HUES64 (cell line): ENCODE measurements around the gene DDX39B.
"Not testable (repeated sequence)": the region's sequence is repeated elsewhere in the genome, so short reads cannot be mapped to it uniquely, and the experiment has no call there.

Source experiments
- H3K27ac ChIP-seq: 2 replicates; pipeline ENCODE4 v1.7.0; 2013; ENCODE audit warnings: low read depth, low read length, inconsistent platforms
- H3K27me3 ChIP-seq: 2 replicates; pipeline ENCODE4 v1.6.1; 2013; ENCODE audit warnings: mild to moderate bottlenecking, low read length; ENCODE audit not compliant: insufficient read depth
- H3K36me3 ChIP-seq: 2 replicates; pipeline ENCODE4 v1.6.1; 2013; ENCODE audit warnings: mild to moderate bottlenecking, low read length; ENCODE audit not compliant: insufficient read depth
- H3K4me1 ChIP-seq: 2 replicates; pipeline ENCODE4 v1.6.1; 2013; ENCODE audit warnings: mild to moderate bottlenecking, low read length, moderate library complexity; ENCODE audit not compliant: insufficient read depth
- H3K4me3 ChIP-seq: 2 replicates; pipeline ENCODE4 v1.5.1; 2013; ENCODE audit warnings: mild to moderate bottlenecking, low read length, moderate library complexity
- H3K9ac ChIP-seq: 2 replicates; pipeline ENCODE4 v1.6.1; 2013; ENCODE audit warnings: mild to moderate bottlenecking, low read depth, low read length
- H3K9me3 ChIP-seq: 2 replicates; pipeline ENCODE4 v1.6.1; 2013; ENCODE audit warnings: low read depth, low read length; ENCODE audit not compliant: insufficient read depth
- WGBS: fragments of 150-250, 120-280 bp; methylation state at CpG from one replicate; pipeline ENCODE4 v1.1.7; 2013; ENCODE audit warnings: missing lambda C conversion rate; 5-methylcytosine and 5-hydroxymethylcytosine counted together

DDX39B gene

GRCh38 chr6:31493550-31493874 lies 48.3 kb downstream of the DDX39B start:
- Histone ChIP-seq H3K4me3 (peak overlapping the region; percentile 68), H3K27me3 (peaks cover 46% of the 10 kb centered on the region)
- not testable (repeated sequence) for H3K4me1 ChIP-seq, H3K36me3 ChIP-seq, H3K27ac ChIP-seq, H3K9me3 ChIP-seq, H3K9ac ChIP-seq
- 4% methylated on average over 2 of the region's 2 CpGs for WGBS

GRCh38 chr6:31490115-31490873 lies 51.5 kb downstream of the DDX39B start:
- Histone ChIP-seq H3K4me1 (0 out of 2 replicates have a peak, but pooled peaks cover 1% of the 10 kb centered on the region), H3K36me3 (no peaks in the 10 kb centered on the region), H3K27ac (no peak overlapping the region), H3K9ac (no peak overlapping the region), H3K27me3 (peaks cover 17% of the 10 kb centered on the region), H3K4me3 (no peak overlapping the region), H3K9me3 (no peaks in the 10 kb centered on the region)
- 83% methylated on average over 16 of the region's 16 CpGs for WGBS

- WGBS = 83% methylated on average over 4 of the region's 4 CpGs
- Histone ChIP-seq H3K4me1 (no peaks in the 10 kb centered on the region), H3K36me3 (no peaks in the 10 kb centered on the region), H3K27ac (no peak overlapping the region), H3K9ac (no peak overlapping the region), H3K27me3 (peaks cover 5% of the 10 kb centered on the region; the same call in 1 of the 2 replicates), H3K9me3 (no peaks in the 10 kb centered on the region), H3K4me3 (no peak overlapping the region)
Measured at GRCh38 chr6:31489086-31489485, 52.7 kb downstream of the DDX39B start.

GRCh38 chr6:31487674-31488073 lies 54.1 kb downstream of the DDX39B start:
- not testable (repeated sequence) for H3K4me1 ChIP-seq, H3K9me3 ChIP-seq, H3K36me3 ChIP-seq, H3K27me3 ChIP-seq, H3K27ac ChIP-seq, H3K4me3 ChIP-seq, H3K9ac ChIP-seq
- WGBS = 91% methylated on average over 6 of the region's 6 CpGs

GRCh38 chr6:31486065-31486837 lies 55.6 kb downstream of the DDX39B start:
- no CpG with 5 or more reads among the region's 9 CpGs for WGBS
- H3K9me3 ChIP-seq = not testable (repeated sequence)

GRCh38 chr6:31485055-31485454 lies 56.7 kb downstream of the DDX39B start:
- H3K27me3 ChIP-seq = no peaks in the 10 kb centered on the region
- H3K4me1 ChIP-seq = no peaks in the 10 kb centered on the region
- no peak overlapping the region for H3K27ac ChIP-seq
- whole genome bisulfite sequencing = 100% methylated on average over 1 of the region's 1 CpG
- no peaks in the 10 kb centered on the region for H3K9me3 ChIP-seq
- H3K4me3 ChIP-seq = no peak overlapping the region
- H3K36me3 ChIP-seq = no peaks in the 10 kb centered on the region
- H3K9ac ChIP-seq = no peak overlapping the region

More at GRCh38 chr6:31486065-31486837, 55.6 kb downstream of the DDX39B start:
- H3K27ac ChIP-seq, H3K9ac ChIP-seq, H3K4me3 ChIP-seq, H3K4me1 ChIP-seq, H3K27me3 ChIP-seq, H3K36me3 ChIP-seq: not testable (repeated sequence)

- Histone ChIP-seq H3K9me3 (no peaks in the 10 kb centered on the region), H3K9ac (no peak overlapping the region), H3K36me3 (no peaks in the 10 kb centered on the region), H3K27me3 (peaks cover 4% of the 10 kb centered on the region; the same call in 1 of the 2 replicates), H3K4me1 (no peaks in the 10 kb centered on the region), H3K27ac (no peak overlapping the region), H3K4me3 (no peak overlapping the region)
- WGBS = 91% methylated on average over 1 of the region's 2 CpGs
Measured at GRCh38 chr6:31483392-31483791, 58.4 kb downstream of the DDX39B start.

GRCh38 chr6:31480574-31480973 lies 61.2 kb downstream of the DDX39B start:
- H3K4me3 ChIP-seq = no peak overlapping the region
- H3K9me3 ChIP-seq = no peaks in the 10 kb centered on the region
- H3K9ac ChIP-seq = no peak overlapping the region
- no peak overlapping the region for H3K27ac ChIP-seq
- no peaks in the 10 kb centered on the region for H3K36me3 ChIP-seq
- WGBS = 85% methylated on average over 11 of the region's 11 CpGs
- H3K27me3 ChIP-seq = peaks cover 8% of the 10 kb centered on the region
- H3K4me1 ChIP-seq = no peaks in the 10 kb centered on the region
